Kasumi-1 (cell line): Measurements from ENCODE around the gene DSN1.
"Not testable (repeated sequence)": the region's sequence is repeated elsewhere in the genome, so short reads cannot be mapped to it uniquely, and the experiment has no call there.

Source experiments
- DNase-seq, 2 experiments: peaks; one replicate each; lab custom pipeline; 2025; lab: John Stamatoyannopoulos, UW

DSN1 gene

DNA sequence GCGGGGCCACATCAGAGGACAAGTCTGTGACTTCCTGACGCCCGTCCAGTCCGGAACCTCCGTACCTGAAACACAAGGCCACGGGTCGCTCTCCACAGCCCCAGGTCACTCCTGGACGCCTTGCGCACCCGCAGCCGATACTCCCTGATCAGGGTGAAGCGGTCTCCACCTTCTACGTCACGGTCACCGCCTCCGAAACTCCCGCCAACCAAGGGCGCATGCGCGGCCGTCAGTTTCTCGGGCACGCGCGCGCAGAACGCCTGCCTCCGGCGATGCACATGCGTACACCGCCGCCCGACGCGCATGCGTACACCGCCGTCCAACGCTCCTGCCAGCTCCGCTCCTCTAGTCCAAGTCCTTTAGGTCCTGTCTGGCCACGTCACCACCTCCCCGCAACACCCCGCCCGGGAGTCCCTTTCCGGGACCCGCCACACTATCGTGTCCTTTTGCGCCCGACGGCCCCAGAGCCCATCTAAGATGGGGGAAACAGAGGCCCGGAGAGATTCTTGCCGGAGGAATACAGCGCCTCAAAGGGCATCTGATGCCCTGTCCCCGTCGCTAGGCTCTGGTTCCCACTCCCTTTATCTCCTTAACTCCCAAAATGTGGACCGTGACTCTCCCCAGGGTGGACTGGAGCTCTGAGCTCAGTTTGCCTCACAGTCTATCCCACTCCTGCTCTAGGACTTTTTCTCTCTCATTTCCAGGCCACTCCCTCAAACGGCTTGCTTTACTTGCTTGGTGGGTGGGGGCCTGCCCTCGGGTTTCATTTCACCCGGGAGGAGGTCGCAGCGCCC, at the start of gene DSN1:
DSN1 (minus strand) TSS at position 167 of the 794 bp plus-strand sequence. CDS start 2,305 bp downstream, outside the sequence.
- peak; percentile 89 to 93 for DNase-seq

GRCh38 chr20:36823121-36823520, 49.6 kb upstream of the DSN1 start:
- DNase-seq, result no peak

DNA sequence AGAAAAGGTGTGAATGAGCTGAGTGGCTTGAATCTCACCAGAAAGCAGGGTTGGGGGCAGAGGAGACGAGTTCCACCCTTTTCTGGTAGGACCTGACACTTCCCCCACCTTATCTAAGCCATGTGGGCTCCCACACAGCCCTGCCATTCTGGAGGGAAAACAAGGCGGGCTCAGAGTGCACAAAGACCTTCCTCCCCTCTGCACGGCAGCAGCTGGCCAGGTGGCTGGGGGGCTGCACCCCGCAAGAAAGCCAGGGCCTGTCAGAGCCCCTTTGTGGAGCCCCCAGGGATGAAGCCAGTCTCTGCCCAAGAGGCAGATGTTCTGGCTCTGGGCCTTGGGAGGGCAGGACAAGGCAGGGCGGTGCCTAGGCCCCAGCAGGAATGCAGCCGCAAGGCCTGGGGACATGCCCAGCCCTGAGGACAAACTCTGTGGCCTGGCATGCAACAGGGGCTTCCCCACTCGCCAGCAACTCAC, 48.4 kb upstream of the DSN1 start:
- DNase-seq, result no peak

DNA sequence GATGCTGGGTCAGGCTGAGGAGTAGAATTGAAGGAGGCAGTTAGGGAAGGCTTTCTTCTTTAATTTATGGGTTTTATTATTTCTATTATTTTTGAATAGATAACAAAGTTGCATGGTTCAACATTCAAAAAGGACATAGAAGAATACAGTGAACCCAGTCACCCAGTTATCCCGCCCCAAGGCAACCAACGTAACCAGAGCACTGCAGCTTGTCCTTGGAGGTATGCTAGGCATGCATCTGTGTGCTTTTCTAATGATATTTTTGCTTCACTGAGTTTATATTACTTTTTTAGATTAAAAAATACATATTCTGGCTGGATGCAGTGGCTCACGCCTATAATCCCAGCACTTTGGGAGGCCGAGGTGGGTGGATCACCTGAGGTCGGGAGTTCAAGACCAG, 47.4 kb upstream of the DSN1 start:
- no peak for DNase-seq

DNA sequence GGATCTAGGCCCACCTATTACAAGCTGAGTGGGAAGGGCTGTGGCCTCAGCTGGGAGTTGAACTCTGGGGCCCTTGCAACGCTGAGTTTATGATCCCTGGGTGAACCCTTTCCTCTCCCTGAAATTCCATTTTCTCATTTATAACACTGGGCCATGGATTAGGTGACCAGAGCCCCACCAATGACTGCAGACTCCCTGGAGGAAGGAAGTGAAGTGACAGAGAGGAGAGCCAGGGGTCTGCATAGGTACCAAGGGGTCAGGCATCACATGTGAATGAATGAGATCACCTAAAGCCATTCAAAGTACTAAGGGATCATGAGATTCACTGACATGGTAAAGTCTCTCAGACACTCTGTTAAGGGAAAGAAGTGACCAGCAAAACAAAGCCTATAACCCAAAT, 46.5 kb upstream of the DSN1 start:
- DNase-seq, result no peak

DNA sequence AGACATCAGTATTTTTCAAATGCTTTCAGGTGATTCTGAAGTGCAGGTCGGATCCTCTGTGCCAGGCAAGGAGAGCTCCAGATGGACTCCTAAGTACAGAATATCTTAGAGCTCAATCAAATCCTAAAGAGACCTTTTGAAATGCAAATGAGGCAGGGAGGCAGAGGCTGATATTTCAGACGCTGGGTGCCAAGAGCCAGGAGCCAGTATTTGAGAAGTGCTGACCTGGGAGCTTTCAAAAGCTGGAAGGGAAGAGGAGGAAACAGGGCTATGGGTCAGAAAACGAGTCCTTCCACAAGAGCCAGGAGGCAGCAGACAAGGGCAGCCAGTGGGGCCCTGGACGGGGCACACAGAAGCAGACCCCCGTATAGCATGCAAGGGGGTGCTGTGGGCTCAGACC, 46.1 kb upstream of the DSN1 start:
- no peak for DNase-seq

DNA sequence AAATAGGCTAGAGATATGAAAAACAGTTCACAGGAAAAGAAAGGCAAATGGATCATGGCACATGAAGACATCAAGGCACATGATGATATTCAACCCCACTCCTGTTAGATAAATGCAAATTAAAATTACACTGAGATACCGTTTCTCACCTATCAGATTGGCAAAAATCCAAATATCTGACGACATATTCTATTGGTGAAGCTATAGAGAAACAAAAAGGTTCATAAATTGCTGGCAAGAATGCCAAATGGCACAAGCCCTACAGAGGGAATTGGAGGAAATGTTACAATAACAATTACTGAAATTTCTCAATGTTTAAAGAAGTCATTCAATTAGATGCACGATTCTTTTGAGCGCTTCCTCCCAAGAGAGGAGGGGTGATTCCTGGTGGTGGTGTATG, 45.3 kb upstream of the DSN1 start:
- no peak for DNase-seq

- no peak for DNase-seq
These were observed 44.6 kb upstream of the DSN1 start for GRCh38 chr20:36818185-36818584.

DNA sequence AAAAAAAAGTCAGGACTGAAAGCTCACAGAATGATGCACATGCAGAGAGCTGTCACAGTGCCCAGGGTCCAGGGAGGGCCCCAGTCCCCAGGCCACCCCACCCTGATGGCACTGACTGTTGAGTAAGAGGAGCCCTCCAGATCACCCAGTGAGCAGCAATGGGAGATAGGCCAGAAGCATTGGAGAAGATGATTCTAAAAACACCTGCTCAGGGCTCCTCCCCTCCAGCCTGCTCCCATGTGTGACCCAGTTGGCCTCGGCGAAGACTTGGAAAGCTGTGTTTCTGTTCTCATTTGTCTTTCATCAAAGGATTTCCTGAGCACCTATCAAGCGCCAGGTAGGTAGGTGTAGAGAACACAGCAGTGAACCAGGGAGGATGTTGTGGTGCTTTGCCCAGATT, 43.9 kb upstream of the DSN1 start:
- DNase-seq, result no peak

DNA sequence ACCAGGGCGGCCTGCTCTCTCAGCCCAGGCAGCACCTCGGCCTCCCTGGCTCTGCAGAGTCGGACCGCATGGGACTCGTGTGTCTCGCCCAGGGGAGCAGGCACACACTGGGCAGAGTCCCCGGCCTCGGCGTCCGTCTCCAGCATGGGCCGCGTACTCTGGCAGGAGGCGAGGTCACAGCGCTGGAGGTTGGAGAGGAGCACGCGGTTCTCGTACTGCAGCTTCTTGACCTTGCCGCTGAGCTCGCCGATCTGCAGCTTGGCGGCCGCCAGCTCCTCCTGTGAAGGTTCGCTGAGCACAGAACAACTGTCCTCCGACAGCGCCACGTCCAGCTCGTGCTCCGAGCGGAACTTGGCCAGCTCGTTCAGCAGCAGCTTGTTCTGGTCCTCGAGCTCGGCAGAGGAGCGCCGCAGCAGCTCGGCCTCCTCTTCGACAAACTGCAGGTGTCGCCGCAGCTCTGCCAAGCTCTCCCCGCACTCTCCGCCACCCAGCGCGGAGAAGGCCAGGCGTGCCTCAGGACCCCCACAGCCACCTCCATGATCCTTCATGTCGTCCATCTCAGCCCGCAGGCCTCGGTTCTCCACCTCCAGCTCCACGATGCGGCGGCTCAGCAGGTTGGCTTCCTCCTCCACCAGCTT, 42.0 kb upstream of the DSN1 start:
- no peak for DNase-seq

DNA sequence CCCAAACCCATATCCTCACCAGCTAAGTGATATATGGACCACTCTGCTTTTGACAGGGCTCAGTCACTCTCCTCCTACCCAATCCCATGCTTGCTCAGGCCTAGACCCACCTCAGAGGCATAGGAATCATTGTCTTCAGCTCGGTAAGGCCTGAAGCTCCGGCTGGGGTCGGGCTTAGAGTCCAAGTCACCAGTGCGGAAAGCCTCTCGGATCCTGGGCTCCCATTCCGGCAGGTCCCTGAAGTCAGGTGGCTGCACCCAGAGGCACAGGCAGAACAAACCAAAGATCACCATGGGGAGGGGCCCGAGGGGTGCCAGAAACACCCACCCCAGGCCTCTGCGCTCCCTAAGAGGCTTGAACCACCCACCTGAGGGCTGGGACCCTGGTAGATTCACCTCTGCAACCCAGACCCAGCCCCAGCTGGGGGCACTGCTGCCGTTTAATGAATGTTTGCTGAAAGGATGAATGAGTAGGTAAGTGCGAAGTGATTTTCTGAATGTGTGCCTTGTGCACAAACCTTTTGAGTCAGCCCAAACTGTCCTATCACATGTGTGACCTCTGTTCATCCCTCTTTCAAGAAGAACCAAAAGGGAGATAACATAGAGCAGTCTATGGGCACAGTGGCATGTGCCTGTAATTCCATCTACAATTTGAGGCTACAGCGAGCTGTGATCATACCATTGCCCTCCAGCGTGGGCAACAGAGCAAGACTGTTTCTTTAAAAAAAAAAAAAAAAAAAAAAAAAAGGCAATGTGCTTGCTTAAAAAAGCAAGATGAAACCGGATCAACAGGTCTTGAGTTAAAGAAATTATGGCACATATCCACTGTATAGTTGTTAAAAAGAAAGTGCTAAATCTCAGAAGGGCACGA, 39.3 kb upstream of the DSN1 start:
- DNase-seq, result no peak

DNA sequence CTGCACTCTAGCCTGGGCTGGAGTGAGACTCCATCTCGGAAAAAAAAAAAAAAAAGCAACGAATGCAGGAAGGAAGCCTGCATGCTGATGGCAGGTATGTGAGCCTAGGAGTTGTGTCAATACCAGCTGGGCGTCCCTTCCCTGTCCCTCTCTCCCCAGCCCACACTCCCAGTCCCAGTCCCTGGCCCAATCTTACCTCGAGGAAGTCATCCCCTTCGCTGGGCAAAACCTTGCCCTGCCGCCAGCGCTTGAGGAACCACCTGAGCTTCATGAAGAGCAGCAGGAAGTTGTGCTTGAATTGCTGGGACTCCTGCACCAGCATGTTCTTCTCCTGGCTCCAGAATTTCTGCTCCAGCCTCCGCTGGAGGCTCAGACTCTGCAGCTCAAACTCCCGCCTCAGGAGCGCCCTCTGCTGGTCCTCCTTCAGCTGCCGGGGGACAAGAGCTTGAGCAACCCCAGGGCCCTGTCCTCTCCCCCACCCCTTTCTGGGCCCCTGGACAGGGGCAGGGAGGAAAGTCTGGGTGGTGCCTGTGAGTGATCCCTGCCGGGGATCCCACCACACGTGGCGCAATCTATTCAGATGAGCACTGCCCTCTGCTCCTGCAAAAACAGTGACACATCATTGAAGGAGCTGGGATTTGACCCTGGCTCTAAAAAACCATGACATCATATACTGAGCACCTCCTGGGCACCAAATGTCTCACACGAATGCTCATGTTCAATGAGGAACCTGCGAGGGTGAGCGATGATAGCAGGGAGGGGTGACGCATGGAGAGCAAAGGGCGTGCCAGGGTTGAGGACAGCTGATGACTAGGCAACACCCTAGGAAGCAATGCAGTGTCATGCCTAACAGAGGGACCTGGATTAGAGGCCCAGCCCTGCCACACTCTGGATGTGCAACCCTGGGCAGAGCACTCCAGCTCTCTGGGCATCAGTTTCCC, 35.0 kb upstream of the DSN1 start:
- peak; percentile 46 to 57 for DNase-seq

GRCh38 chr20:36806049-36806448, 32.5 kb upstream of the DSN1 start:
- no peak for DNase-seq

- no peak for DNase-seq
These were observed 31.8 kb upstream of the DSN1 start for GRCh38 chr20:36805396-36805795.

DNA sequence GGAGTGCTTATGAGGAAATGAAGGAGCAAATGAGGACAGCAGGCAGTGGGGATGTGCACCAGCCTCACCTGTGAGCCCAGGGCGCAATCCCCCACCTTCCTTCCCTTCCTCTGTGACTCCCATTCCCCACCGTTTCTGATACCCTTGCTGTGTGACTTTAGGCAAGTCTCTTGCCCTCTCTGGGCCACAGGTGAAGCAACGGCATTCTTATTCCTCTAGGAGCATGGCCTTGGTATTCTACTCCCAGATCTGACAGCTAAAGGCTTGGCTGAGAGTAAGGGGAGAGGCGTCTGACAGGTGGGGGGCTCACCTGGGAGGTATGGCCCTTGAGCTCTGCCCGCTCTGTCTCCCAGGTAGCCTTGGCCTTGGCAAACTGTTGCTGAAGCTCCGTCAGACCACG, 30.9 kb upstream of the DSN1 start:
- DNase-seq, result no peak

GRCh38 chr20:36802326-36803222, 29.0 kb upstream of the DSN1 start:
- no peak for DNase-seq

DNA sequence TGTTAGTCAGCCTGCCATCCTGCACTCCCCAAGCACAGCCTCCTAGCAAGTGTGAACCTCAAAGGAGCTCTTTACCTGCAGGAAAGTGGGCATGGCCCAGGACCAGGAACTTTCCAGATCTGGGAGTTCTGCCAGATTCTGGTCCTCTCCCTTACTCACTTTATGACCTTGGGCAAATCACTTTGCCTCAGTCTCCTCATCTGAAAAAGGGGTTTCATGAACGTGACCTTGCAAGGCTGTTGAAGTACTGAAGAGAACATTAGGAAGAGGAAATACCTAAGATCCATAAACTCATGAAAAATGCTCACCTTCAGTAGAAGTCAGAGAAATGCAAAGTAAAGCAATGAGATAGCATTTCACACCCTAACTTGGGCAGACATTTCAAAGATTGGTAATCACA, 26.8 kb upstream of the DSN1 start:
- DNase-seq, result no peak

DNA sequence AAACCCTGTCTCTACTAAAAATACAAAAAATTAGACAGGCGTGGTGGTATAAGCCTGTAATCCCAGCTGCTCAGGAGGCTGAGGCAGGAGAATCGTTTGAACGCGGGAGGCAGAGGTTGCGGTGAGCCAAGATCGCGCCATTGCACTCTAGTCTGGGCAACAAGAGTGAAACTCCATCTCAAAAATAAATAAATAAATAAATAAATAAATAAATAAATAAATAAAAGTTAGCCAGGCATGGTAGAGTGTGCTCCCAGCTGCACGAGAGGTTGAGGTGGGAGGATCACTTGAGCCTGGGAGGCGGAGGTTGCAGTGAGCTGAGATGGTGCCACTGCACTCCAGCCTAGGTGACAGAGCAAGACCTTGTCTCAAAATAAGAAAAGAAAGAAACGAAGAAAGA, 25.8 kb upstream of the DSN1 start:
- DNase-seq, result not testable (repeated sequence)

GRCh38 chr20:36796875-36797274, 23.3 kb upstream of the DSN1 start:
- DNase-seq, result no peak

GRCh38 chr20:36796117-36796516, 22.6 kb upstream of the DSN1 start:
- no peak for DNase-seq
